ENCODE measurements around the gene FNDC1.
A peak's percentile ranks its signal among the peaks of the same experiment; 100 is the strongest.

FNDC1 gene

DNA sequence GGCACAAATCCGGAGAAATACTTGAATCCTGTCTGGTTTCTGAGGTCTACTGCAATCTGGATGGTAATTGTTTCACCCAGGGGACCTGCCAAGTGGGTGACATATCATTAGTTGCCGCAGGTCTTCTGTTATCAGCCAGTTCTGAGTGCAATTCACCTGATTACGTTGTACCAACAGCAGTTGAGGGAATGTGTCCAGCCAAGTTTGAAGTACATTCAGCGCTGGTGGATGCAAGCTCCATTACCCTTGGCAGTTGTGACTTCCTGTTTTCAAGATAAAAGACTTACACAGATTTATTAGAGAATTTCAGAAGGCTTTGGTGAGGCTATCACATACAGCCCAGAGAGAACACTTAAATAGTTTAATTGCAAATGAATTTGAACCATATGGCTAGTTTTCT is 42.8 kb downstream of the FNDC1 start:
- DNase-seq (ENCODE audit: extremely low read depth, insufficient read length): no peak
- H3K27me3 ChIP-seq (replicated peaks; ENCODE audit: control insufficient read depth, insufficient read depth, low read length): peaks cover 1% of the 10 kb centered on the region
- H3K36me3 ChIP-seq (ENCODE audit: control insufficient read depth, insufficient read depth, low read length): no peaks in the 10 kb centered on the region
- TF ChIP-seq, protein P1, sequence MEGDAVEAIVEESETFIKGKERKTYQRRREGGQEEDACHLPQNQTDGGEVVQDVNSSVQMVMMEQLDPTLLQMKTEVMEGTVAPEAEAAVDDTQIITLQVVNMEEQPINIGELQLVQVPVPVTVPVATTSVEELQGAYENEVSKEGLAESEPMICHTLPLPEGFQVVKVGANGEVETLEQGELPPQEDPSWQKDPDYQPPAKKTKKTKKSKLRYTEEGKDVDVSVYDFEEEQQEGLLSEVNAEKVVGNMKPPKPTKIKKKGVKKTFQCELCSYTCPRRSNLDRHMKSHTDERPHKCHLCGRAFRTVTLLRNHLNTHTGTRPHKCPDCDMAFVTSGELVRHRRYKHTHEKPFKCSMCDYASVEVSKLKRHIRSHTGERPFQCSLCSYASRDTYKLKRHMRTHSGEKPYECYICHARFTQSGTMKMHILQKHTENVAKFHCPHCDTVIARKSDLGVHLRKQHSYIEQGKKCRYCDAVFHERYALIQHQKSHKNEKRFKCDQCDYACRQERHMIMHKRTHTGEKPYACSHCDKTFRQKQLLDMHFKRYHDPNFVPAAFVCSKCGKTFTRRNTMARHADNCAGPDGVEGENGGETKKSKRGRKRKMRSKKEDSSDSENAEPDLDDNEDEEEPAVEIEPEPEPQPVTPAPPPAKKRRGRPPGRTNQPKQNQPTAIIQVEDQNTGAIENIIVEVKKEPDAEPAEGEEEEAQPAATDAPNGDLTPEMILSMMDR (IDR thresholded peaks at IDR 0.05; ENCODE audit: insufficient read depth, low read length, poor library complexity, severe bottlenecking): no peak
- no peak overlapping the region for H3K4me3 ChIP-seq (replicated peaks; ENCODE audit: low read depth, low read length)

DNA sequence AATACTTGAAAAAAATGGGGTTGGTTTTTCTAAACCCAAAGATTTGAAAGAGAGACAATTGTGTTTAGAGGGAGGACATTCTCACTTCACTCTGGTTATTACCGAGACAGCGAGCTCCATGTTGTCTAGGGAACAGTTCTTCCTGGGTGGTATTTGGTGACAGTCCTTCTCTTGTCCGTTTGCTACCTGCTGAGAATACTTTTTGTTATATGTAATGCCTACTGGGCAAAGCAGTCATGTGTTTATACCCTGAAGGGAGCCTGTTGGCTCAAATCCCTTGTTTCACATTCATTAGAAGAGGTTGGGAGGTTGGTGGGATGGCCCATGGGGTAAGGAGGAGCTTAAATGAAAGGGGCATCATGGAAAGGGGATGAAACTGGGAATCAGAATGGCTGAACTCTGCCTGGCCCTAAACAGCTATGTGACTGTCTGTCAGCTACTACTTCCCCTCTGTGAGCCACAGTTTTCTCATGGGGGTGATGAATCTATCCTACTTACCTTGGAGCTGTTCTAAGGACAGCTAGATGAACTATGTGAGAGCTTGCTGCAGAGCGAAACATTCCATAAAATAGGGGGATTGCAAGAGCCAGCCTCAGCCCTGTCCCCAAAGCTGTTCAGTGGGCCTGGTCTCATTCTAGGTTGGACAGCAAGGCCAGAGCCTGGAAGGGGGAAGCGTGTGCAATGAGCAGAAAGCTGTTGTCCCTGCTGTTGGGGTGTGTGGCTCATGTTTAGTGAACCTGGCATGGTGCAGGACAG is 43.5 kb downstream of the FNDC1 start:
- Histone ChIP-seq H3K4me3 (replicated peaks; ENCODE audit: low read depth, low read length) (no peak overlapping the region), H3K27me3 (replicated peaks; ENCODE audit: control insufficient read depth, insufficient read depth, low read length) (peaks cover 1% of the 10 kb centered on the region), H3K36me3 (ENCODE audit: control insufficient read depth, insufficient read depth, low read length) (no peaks in the 10 kb centered on the region)
- TF ChIP-seq, protein P1 (IDR thresholded peaks at IDR 0.05; ENCODE audit: insufficient read depth, low read length, poor library complexity, severe bottlenecking): no peak
- DNase-seq (ENCODE audit: extremely low read depth, insufficient read length): no peak

DNA sequence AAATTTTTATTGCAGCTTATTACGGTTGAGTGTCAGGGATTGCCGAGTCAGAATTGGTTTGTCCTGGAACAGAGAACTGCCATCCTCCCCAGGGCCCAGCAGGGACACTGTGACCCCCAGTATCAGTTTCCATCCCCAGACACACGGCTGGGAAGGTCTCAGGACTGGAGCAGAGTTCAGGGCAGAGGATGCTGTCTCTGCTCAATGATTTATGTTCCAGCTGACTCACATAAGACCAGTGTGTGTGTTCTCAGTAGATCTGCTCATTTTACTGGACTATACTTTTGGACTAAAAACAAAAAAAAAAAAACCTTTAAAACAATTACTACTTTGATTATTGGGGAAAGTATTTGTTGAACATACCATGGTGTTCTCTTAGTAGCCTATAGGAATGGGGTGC is 44.2 kb downstream of the FNDC1 start:
- no peak for DNase-seq (ENCODE audit: extremely low read depth, insufficient read length)
- H3K27me3 ChIP-seq (replicated peaks; ENCODE audit: control insufficient read depth, insufficient read depth, low read length): peaks cover 1% of the 10 kb centered on the region
- TF ChIP-seq, protein P1 (IDR thresholded peaks at IDR 0.05; ENCODE audit: insufficient read depth, low read length, poor library complexity, severe bottlenecking): no peak
- H3K4me3 ChIP-seq (replicated peaks; ENCODE audit: low read depth, low read length): no peak overlapping the region
- H3K36me3 ChIP-seq (ENCODE audit: control insufficient read depth, insufficient read depth, low read length): no peaks in the 10 kb centered on the region

DNA sequence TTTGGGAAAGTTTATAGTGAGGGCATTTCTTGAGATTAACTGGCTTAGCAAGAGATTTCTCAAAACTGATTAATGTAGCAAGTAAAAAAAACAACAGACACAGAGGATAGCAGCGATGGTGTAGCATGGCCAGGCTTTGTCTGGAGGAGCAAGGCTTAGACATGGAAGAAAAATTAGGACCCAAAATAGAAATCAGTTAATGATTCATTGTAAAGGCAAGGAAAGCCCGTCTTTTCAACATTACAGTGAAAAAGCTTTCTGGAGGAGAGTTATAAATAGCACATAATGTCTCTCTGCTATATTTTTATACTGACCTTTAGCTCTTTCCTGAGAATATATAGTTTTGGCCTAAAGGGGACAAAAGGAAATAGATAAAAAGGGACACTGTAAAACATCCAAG is 45.1 kb downstream of the FNDC1 start:
- DNase-seq (ENCODE audit: extremely low read depth, insufficient read length): no peak
- TF ChIP-seq, protein P1 (IDR thresholded peaks at IDR 0.05; ENCODE audit: insufficient read depth, low read length, poor library complexity, severe bottlenecking): no peak
- Histone ChIP-seq H3K36me3 (ENCODE audit: control insufficient read depth, insufficient read depth, low read length) (no peaks in the 10 kb centered on the region), H3K27me3 (replicated peaks; ENCODE audit: control insufficient read depth, insufficient read depth, low read length) (peaks cover 1% of the 10 kb centered on the region), H3K4me3 (replicated peaks; ENCODE audit: low read depth, low read length) (no peak overlapping the region)

DNA sequence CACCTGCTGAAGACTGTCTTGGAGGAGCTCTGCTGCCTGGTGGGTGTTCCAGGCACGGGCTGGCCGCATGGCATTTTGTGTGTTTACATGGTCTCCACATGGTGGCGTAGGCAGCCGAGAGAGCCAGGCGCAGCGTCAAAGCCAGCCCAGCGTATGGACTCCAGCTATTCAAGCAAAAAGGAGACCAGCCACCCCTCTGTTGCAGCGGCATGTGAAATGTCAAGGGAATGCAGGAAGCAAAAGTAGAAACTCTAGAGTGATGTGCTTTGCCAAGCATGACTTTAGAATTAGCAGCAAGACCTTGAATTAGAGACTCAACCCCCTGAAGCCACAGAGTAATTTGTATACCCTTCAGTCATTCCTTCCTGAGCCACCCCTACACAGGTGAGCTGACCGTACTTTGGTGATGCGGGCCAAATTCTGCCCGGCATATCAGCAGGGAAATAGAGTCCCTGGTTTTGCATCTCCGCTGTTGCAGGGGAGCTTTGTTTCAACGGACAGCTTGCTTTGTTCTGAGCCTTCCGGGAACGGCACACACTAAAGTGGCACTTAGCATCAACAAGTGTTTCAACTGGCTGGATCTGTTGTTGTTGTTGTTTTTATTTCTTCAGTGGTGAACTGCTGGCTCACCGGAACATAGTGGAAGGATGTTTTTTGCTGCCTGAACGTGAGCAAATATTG is 48.5 kb downstream of the FNDC1 start:
- Histone ChIP-seq H3K36me3 (ENCODE audit: control insufficient read depth, insufficient read depth, low read length) (no peaks in the 10 kb centered on the region), H3K27me3 (replicated peaks; ENCODE audit: control insufficient read depth, insufficient read depth, low read length) (no peaks in the 10 kb centered on the region; the same call in 1 of the 2 replicates), H3K4me3 (replicated peaks; ENCODE audit: low read depth, low read length) (no peak overlapping the region)
- peak; percentile 24 for DNase-seq (ENCODE audit: extremely low read depth, insufficient read length)
- TF ChIP-seq, protein P1 (IDR thresholded peaks at IDR 0.05; ENCODE audit: insufficient read depth, low read length, poor library complexity, severe bottlenecking): peak; percentile 72
